Right forelimb (tissue), 1 donor: ENCODE data around the gene FTSJ3.
"Not testable (repeated sequence)": the region's sequence is repeated elsewhere in the genome, so short reads cannot be mapped to it uniquely, and the experiment has no call there.

Experiments used
- DNase-seq: peaks from one replicate; pipeline ENCODE4 v3.0.0-alpha.2; 2018

FTSJ3 gene

DNA sequence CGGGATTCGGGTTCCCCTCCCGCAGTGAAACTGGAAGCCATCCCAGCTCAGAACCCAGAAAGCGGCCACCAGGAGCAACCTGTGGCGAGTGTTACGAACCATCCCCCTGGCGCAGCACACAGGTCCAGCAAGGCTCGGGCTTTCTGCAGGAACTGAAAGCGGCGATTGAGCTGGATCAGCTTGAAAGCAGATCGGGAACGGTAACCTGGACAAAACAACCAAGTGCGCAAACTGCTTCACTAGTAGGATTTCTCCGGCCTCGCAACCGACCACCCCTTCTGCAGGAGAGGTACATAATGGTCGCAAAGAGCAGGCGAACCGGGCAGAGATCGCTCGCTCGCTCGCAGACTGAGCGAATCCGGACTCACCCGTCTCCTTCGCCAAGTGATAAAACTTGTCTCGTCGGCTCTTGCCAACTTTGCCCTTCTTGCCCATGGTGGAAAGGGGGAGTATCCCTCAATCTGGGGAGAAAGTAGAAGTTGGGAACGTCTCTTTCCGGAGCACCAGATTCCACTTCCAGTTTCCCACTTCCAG, 928 bp downstream of the FTSJ3 start:
- no peak for DNase-seq

DNA sequence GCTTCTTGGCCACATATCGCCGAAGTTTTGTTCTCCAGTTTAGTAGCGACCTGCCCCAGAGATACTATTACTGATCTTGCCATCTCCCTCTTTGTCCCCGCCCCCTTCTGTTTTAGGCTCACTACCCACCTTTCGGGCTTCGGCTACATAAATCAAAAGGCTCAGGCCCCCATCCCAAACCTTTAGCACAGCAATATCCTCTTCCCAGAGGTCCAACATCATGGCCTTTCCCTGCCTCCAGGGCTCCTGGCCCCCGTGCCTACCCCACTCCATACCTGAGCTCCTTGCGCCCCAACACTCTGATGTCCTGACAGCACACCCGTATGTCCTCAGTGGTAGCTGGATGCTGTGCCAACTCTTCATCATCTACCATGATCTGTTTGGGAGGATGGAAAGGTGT, 3.1 kb downstream of the FTSJ3 start:
- DNase-seq = no peak

DNA sequence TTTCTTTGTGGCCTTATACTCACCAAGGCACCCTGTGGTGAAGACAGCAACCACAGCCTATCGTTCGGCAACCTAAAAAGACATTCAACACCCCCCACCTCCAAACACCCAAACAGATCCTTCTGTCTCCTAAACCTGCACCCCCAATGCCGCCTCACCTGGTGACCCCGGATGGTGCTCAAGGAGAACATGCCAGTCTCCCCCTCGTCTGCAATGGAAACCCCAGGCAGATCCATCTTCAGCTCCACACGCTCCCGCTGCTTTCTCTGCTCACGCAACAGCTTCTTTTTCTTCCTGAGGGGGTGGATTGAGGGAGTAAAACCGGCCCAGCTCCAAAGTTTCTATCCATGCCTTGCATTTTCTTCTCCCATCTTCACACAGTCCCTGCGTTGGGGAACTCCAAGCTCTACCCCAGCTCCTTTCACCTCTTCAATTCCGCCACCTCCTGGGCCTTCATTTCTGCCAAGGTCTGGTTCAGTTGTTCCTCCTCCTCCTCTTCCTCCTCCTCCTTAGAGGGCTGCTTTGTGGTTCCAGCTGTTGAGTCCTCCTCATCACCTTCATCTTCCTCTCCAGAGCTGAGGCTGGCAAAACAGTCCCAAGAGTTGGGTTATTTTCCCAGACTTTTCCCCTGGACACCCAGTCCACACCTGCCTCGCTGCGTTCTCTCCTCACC, 3.7 kb downstream of the FTSJ3 start:
- no peak for DNase-seq

DNA sequence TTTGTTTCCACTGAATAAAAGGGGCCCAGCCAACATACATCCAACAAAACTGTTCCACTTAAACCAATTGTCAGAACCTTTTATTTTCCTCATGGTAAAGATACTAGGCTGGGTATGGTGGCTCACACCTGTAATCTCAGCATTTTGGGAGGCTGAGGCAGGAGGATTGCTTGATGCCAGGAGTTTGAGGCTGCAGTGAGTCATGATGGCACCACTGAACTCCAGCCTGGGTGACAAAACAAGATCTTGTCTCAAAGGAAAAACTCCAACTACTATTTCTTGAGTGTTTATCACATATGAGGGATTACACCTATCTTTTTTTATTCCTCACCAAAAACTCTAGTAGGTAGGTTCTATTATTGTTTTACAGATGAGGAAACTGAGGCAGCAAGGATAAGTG, 4.9 kb downstream of the FTSJ3 start:
- no peak for DNase-seq

DNA sequence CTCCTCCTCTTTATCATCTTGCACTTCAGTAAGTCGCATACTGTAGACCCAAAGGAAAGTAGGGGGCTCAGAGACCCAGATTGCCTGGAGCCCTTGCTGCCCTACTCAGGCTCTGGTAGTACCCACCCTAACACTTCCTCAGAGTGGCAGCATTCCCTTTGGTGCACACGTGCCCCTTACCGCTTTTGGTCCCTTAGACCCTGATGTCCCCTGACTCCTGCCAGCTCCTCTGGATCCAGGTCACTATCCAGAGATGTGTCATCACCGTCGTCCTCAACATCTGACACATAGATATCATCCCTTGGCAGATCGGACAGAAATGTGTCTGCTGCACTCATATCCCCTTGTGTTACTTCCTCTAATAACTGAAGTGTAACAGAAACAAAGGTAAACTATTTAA, 5.7 kb downstream of the FTSJ3 start:
- no peak for DNase-seq

DNA sequence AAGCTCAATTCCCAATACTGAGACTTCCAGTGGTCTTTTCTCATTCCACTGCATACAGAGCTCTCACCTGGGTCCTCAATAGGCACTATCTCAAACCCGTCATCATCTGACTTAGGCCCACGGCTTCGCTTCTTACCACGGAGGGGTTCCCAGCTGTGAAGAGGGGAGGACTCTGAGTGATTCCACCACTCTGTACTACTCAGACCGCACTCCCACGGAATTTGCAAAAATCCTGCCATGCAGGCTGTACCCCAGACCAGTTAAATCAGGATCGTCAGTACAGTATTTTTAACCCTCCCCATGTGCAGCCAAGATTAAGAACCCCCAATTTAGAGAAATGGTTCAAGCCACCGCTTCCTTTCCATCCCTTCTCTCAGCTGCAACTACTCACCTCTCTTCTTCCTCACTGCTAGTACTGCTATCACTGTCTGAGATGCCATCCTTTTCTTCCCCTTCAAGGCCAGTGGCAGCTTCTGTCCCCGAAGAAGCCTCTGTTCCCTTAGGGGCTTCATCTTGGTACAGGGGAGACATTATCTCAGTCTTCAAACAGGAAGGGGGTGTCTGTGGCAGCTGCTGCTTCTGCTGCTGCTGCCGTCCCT, 6.4 kb downstream of the FTSJ3 start:
- DNase-seq = no peak

DNA sequence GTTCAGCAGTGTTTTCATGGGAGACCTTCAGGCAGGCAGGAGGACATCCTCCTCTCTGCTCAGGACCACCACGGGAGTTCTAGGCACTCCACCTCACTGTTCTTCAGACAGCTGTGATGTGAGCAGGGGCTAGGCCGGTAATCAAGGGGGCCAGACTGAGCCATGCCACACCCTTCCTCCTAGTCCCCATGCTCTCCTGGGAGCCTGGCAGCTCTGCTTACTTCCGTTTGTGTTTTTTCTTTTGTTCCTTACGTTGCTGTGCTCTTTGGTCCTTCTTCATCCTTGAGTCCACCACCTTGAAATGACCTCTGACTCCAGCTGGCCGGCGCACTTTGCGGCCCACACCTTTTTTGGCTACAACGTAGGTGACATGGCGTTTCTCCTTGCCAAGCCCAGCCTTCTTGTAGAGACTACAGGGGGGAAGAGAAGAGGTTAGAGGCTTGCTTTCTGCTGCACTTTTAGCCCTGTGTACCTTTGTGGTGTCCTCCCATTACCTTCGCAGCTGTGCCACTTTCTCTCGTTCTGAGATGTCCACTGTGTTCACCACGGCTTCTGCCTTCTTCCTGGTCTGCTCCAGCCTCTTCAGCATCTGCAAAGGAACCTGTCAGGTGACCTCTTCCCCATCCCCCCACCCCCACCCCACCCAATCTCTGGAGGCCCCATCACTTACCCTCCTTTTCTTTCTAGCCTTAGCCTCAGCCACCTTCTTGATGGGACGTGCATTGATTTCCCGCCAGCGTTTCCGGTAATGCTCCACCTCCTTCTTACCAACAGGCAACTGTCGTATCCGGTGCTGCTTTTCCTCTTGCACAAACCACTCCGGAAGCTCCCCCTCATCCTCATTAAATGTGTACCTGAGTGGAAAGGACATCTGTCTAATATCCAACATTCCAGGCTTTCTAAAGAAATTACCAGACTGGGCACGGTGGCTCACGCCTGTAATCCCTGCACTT, 7.6 kb downstream of the FTSJ3 start:
- no peak for DNase-seq

DNA sequence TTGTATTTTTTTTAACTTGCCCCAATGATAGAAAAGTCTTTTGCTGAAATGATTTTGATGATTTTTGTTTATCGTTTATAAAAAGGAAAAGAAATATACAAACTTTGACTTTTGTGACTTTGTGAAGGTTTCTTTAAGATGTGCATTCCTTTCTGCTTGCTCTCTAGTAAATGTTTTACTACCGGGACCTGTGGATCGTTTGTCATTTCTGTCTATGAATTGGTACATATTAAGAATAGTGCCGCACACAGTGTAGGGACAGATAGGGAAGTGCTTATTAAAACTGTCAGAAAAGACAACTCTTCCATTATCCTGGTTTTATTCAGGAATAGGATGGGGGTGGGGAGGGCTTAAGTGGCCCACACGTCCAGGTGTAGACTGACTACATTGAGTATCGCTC, 8.3 kb downstream of the FTSJ3 start:
- no peak for DNase-seq

DNA sequence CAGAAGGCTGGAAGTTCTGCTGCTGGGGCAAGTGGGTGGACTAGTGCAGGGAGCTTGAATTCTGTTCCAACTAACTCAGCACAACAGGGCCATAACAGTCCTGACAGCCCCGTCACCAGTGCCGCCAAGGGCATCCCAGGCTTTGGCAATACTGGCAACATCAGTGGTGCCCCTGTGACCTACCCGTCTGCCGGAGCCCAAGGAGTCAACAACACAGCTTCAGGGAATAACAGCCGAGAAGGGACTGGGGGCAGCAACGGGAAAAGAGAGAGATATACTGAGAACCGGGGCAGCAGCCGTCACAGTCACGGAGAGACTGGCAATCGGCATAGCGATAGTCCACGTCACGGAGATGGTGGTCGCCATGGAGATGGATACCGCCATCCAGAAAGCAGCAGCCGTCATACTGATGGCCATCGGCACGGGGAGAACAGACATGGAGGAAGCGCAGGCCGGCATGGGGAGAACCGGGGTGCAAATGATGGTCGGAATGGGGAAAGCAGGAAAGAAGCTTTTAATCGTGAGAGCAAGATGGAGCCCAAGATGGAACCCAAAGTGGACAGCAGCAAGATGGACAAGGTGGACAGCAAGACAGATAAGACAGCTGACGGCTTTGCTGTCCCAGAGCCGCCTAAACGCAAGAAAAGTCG, 9.6 kb downstream of the FTSJ3 start:
- DNase-seq = no peak

DNA sequence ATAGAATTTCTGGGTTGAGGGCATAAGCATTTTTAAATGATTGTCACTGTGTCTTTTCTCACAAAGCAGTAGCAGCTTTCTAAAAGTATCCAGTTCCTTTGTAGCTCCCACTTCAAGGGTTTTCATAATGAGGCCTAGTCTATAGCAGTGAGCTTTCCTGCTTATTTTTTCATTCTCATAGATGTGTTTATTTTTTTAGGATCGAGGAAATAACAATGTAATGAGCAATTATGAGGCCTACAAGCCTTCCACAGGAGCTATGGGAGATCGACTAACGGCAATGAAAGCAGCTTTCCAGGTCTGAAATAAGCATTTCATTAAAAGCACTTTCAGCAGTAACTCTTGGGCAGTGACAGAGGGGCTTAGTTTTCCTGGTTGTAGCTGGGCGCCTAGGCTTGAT, 10.8 kb downstream of the FTSJ3 start:
- no peak for DNase-seq

DNA sequence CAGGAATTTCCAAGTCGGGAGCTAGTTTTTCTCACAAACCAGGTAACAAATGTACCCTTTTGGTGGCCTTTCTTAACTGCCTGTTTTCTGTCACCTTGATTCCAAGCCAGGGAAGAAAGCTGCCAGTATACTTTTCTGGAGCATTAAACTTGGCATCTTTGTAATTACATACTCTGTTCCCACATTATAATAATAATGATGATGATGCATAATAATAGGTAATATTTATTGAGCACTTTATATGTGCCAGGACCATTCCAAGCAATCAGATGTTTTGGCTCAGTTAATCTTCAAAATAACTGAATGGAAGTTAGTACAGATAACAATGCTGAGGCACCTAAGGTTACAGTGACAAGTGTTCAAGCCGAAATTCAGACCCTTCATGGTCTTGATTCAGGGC, 11.3 kb downstream of the FTSJ3 start:
- DNase-seq = no peak

DNA sequence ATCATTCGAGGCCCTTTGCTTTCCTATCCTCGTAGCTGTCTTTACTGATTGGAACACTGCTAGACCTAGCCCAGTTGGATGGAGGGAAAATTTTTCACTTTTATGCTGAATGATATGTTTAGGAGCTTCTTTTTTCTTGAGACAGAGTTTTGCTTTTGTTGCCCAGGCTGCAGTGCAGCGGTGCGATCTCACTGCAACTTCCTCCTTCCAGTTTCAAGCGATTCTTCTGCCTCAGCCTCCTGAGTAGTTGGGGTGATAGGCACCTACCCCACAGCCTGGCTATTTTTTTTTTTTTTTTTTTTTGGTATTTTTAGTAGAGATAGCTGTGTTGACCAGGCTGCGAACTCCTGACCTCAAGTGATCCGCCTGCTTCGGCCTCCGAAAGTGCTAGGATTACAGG, 17.5 kb downstream of the FTSJ3 start:
- no peak for DNase-seq

DNA sequence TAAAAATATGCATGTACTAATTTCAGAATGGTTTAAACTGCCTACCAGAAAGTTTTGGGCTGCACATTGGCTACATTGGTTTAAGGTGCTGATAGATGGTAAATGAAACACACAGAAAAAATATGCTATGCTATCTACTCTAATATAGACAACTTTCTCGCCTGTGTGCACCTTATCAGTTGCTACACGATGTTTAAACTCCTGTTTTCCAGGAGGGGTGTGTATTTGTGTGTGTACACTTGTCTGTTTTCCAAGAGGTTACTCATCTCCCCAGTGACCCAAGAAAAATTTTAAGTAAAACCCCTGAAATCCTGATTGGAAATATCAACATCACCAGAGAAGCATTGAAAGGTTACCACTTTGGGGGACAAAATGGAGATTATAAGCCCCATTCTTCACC, 21.9 kb downstream of the FTSJ3 start:
- DNase-seq = no peak

DNA sequence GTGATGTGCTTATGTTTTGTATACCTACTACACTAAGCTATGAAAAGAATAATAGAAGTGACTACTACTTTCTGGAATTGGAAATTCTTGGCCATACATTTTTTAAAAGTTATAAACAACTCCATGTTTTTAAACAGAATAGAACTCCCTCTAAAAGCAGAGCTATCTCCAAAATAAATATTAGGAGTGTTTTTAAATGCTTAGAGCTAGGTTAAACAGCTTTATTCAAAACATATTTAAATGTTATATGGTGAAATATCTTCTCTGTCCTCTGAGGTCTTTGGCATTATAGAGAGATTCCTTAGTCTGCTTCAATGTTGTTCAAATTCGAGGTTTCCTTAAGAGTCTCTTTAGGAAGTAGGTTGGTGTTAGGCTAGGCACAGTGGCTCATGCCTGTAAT, 23.1 kb downstream of the FTSJ3 start:
- DNase-seq = no peak

DNA sequence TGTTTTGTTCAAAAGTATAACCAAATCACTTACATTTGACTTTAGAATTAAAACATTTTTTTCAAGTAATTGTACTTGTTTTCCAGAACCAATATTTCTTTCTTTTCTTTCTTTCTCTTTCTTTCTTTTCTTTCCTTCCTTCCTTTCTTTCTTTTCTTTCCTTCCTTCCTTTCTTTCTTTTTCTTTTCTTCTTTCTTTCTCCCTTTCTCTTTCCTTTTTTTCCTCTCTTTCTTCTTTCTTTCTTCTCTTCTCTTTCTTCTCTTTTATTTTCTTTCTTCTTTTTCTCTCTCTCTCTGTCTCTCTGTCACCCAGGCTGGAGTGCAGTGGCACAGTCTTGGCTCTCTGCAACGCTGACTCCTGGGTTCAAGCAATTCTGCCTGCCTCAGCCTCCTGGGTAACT, 26.7 kb downstream of the FTSJ3 start:
- no peak for DNase-seq

DNA sequence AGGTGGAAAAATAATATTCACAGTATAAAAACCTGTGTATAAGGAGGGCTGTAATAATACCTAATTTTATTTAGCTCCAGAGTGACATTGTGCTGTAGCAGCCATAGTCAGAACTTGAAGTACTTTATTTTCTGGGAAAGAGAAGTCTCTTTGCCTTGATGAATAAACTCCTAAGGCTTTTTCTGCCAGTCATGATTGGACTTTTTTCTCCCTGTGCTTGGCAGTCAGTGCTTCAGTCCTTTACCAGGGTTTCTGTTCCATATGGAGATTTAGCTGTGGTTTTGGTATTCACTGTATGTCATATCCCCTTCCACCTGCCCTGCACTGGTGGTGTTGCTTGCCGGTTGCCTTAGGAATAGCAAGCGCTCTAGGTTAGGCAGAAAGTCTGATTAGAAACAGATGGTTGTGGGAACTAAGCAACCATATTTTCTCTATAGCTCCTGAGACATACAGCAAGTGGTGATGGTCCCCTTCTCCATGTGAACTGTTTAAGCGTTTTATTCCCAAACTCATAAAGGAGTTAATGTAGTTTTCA, 28.8 kb downstream of the FTSJ3 start:
- no peak for DNase-seq

DNA sequence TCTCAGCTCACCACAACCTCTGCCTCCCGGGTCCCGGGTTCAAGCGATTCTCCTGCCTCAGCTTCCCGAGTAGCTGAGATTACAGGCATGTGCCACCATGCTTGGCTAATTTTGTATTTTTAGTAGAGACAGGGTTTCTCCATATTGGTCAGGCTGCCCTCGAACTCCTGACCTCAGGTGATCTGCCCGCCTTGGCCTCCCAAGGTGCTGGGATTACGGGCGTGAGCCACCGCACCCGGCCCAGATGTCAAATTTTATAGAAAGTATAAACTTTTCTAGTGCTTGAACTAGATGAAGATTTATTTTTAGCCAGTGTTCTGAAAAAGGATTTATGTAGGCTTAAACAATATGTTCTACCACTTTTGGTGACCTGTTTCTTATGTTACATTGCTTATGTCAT, 31.1 kb downstream of the FTSJ3 start:
- DNase-seq = not testable (repeated sequence)

DNA sequence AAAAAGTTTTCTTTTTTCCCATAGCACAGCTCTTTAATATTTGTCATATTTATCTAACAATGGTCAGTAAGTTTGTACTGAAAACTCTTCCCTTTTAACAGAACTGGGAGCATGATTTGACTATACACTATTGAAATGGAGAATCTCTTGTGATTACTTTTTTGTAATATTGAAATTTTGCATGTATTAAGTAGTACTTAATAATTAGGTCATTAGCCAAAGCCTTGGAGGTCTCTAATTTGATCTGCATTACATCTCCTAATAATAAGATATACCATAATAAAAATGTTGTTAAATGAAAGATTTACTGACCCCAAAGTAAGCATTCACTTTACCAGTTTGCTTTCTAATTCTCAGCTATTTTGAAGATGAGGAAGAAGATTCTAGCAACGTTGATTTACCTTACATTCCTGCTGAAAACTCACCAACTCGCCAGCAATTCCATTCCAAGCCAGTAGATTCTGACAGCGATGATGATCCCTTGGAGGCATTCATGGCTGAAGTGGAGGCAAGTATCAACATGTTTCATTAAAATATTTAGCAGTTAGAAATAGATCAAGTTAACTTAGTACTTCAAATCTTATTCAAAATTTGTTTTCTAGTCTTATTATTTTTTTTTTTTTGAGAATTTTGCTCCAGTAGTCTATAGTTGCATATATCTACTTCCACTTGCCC, 35.3 kb downstream of the FTSJ3 start:
- no peak for DNase-seq

DNA sequence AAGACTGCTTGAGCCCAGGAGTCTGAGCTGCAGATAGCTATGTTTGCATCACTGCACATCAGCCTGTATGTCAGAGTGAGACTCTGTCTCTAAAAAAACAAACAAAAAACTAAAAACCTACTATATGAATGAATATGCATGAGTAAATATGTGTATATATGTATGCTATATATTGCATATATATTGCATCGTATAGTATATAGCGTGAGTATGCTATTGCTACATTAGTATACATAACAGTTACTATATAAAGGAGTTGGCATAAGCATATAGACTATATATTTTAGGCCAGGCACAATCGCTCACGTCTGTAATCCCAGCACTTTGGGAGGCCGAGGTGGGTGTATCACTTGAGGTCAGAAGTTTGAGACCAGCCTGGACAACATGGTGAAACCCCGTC, 37.4 kb downstream of the FTSJ3 start:
- DNase-seq = no peak

DNA sequence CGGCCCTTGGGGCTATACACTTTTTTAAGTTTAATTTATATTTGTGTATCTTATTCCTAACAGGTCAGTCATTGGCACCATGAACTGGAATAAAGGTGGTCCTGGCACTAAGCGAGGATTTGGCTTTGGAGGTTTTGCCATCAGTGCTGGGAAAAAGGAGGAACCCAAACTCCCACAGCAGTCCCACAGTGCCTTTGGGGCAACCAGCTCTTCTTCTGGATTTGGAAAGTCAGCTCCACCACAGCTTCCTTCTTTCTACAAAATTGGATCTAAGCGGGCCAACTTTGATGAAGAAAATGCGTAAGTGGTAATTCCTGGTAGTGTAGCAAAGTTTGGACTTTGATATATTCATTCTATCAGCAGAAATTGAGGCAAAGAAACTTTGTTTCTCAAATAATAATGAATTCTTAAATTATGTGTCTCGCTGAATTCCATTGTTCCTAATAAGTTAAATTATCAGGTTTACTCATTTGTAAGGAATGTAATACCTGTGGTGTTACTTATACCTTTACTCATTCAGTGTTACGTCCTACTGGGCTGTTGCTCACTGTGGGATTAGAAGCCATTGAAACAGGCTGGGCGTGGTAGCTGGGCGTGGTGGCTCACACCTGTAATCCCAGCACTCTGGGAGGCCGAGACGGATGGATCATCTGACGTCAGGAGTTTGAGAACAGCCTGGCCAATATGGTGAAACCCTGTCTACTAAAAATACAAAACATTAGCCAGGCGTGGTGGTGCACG, 40.3 kb downstream of the FTSJ3 start:
- no peak for DNase-seq

DNA sequence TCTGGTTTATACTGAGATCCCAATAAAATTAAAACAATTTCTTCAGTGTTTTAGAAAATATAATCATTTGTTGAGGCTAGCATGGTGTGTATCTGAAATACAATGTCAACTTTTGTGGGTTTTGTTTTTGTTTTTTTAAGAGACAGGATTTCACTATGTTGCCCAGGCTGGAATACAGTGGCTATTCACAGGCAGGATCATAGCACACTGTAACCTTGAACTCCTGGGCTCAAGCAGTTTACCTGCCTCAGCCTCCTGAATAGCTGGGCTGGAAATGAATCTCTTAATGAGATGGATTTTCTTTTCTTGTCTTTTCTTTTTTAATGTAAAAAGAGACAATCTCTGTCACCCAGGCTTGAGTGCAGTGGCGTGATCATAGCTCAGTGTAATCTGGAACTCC, 41.3 kb downstream of the FTSJ3 start:
- DNase-seq = no peak

DNA sequence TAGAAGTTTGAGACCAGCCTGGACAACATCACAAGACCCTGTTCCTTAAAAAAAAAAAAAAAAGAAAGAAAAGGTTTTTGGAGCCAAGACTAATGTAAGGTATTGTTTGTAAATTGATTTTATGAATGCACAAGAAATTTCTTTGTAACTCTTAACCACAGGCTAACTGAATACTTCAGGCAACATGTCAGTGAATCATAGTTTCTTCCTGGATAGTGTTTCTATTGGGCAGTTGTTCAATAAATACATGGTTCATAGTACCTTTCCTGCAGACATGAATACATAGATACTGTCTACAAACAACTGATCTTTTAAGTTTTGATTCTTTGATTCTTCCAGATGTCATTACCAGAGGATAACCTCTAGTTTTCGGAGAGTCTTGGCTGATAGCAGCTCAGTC, 41.9 kb downstream of the FTSJ3 start:
- DNase-seq = no peak
